SK-N-SH (cell line): Measurements from ENCODE around the gene CDC73. TPM values are rescaled to one million over a fixed set of nuclear protein-coding genes. Genes with fewer than 3 reads are reported as not detected.

Experiments used
- CTCF ChIA-PET: fragments of 300-600, 350-600 bp; formaldehyde crosslinking; extraction: SDS; loops from one replicate; lab custom pipeline; 2021; lab: Yijun Ruan, JAX
- POLR2A ChIA-PET: fragments of 350-600 bp; sonication (Branson Sonifier 250); formaldehyde crosslinking; extraction: SDS; loops from one replicate; lab custom pipeline; 2020; ENCODE audit warnings: antibody characterized with exemption, inconsistent platforms; lab: Yijun Ruan, JAX
- DNase-seq: peaks from one replicate; pipeline ENCODE4 v3.0.0; 2012
- H2AFZ ChIP-seq: fragments of 200-600 bp; sonication (generic); 2 replicates; pipeline ENCODE4 v1.8.1; 2016; ENCODE audit warnings: antibody characterized with exemption, mild to moderate bottlenecking, low read depth
- H3F3A ChIP-seq: fragments of 200-600 bp; sonication (generic); replicated peaks from 2 replicates; pipeline ENCODE3; 2016; ENCODE audit warnings: antibody characterized with exemption, mild to moderate bottlenecking; ENCODE audit not compliant: insufficient read depth
- H3K27ac ChIP-seq, 2 experiments: fragments of 200-500 bp in 1 of 2; fragments of 200-600 bp in 1 of 2; sonication (Bioruptor generic) in 1 of 2; sonication (generic), shearing (Covaris generic) in 1 of 2; 2 replicates each; pipeline versions ENCODE4 v1.5.1 to v1.6.1; 2014 to 2016; ENCODE audit warnings: low read depth in 2 of 2, inconsistent platforms in 1 of 2, low read length in 1 of 2, mild to moderate bottlenecking in 1 of 2, mixed read lengths in 1 of 2
- H3K27me3 ChIP-seq: fragments of 200-600 bp; sonication (generic), shearing (Covaris generic); 2 replicates; pipeline ENCODE4 v1.6.1; 2016; ENCODE audit warnings: mixed run types; ENCODE audit not compliant: insufficient read depth
- H3K36me3 ChIP-seq, 2 experiments: fragments of 200-500 bp in 1 of 2; fragments of 200-600 bp in 1 of 2; sonication (Bioruptor generic) in 1 of 2; sonication (generic) in 1 of 2; replicated peaks in 1 of 2; 2 replicates each; pipeline versions ENCODE3 to v1.5.1; 2014 to 2016; ENCODE audit warnings: low read length in 1 of 2, mild to moderate bottlenecking in 1 of 2; ENCODE audit not compliant: insufficient read depth in 2 of 2, control insufficient read depth in 1 of 2
- H3K4me1 ChIP-seq, 2 experiments: fragments of 200-500 bp in 1 of 2; fragments of 200-600 bp in 1 of 2; sonication (Bioruptor generic) in 1 of 2; sonication (generic), shearing (Covaris generic) in 1 of 2; 2 replicates each; pipeline versions ENCODE4 v1.5.1 to v1.6.1; 2014 to 2016; ENCODE audit warnings: low read depth in 1 of 2, low read length in 1 of 2, mixed run types in 1 of 2; ENCODE audit not compliant: insufficient read depth in 2 of 2, control insufficient read depth in 1 of 2
- H3K4me2 ChIP-seq: fragments of 200-600 bp; sonication (generic), shearing (Covaris generic); 2 replicates; pipeline ENCODE4 v1.6.1; 2017; ENCODE audit warnings: mixed run types
- H3K4me3 ChIP-seq, 2 experiments: fragments of 200-500 bp in 1 of 2; fragments of 200-600 bp in 1 of 2; sonication (Bioruptor generic) in 1 of 2; sonication (generic), shearing (Covaris generic) in 1 of 2; 2 replicates each; pipeline versions ENCODE4 v1.5.1 to v1.8.1; 2014 to 2016; ENCODE audit warnings: low read depth in 2 of 2, inconsistent platforms in 1 of 2, low read length in 1 of 2, mild to moderate bottlenecking in 1 of 2, mixed read lengths in 1 of 2, moderate library complexity in 1 of 2
- H3K79me2 ChIP-seq: fragments of 200-600 bp; sonication (generic); 2 replicates; pipeline ENCODE4 v1.8.1; 2017; ENCODE audit warnings: mild to moderate bottlenecking; ENCODE audit not compliant: insufficient read depth
- H3K9ac ChIP-seq: fragments of 200-600 bp; sonication (generic); 2 replicates; pipeline ENCODE4 v1.6.1; 2017; ENCODE audit warnings: mixed run types
- H3K9me2 ChIP-seq: fragments of 200-600 bp; sonication (generic); 2 replicates; pipeline ENCODE4 v1.6.1; 2017; ENCODE audit warnings: mixed run types
- H3K9me3 ChIP-seq: fragments of 200-600 bp; sonication (generic); 2 replicates; pipeline ENCODE4 v1.6.1; 2017; ENCODE audit warnings: mixed run types, mild to moderate bottlenecking, moderate library complexity
- H4K20me1 ChIP-seq: fragments of 200-600 bp; sonication (generic); 2 replicates; pipeline ENCODE4 v1.6.1; 2017; ENCODE audit warnings: mild to moderate bottlenecking, mixed run types; ENCODE audit not compliant: insufficient read depth
- CHD2 ChIP-seq: fragments of 150-350 bp; IDR thresholded peaks from 2 replicates; pipeline ENCODE4 v1.6.1; 2018; ENCODE audit warnings: low read length; ENCODE audit not compliant: partially characterized antibody
- NFIC ChIP-seq: IDR thresholded peaks from 2 replicates; pipeline ENCODE4 v1.4.0; 2012; ENCODE audit warnings: borderline replicate concordance
- NRF1 ChIP-seq: IDR thresholded peaks from 2 replicates; pipeline ENCODE4 v1.6.1; 2012; ENCODE audit warnings: low read depth, mild to moderate bottlenecking, low read length
- TEAD4 ChIP-seq: IDR thresholded peaks from 2 replicates; pipeline ENCODE4 v1.4.0; 2012; ENCODE audit warnings: mild to moderate bottlenecking, borderline replicate concordance; ENCODE audit not compliant: insufficient read depth
- YY1 ChIP-seq: IDR thresholded peaks from 2 replicates; pipeline ENCODE4 v1.4.0; 2012; ENCODE audit warnings: low read depth, mild to moderate bottlenecking
- WGBS: methylation state at CpG from one replicate; pipeline ENCODE4 v1.1.6; 2017; ENCODE audit warnings: low lambda C conversion rate; 5-methylcytosine and 5-hydroxymethylcytosine counted together
- polyA plus RNA-seq, 3 experiments: library from polyadenylated mRNA; depleted of rRNA; stranded (reverse); fragments of >200 nt; gene quantifications; 2 replicates each; pipeline ENCODE4 v1.2.3, GENCODE V29; 2012
- TF ChIP-seq, protein P1 (sequence below): fragments of 200-600 bp; sonication (generic); IDR thresholded peaks from 2 replicates; pipeline ENCODE4 v1.6.1; 2017; ENCODE audit warnings: antibody characterized with exemption, mild to moderate bottlenecking, moderate library complexity
- TF ChIP-seq, protein P2 (sequence below): IDR thresholded peaks from 2 replicates; pipeline ENCODE4 v1.4.0; 2012; ENCODE audit warnings: low read depth
- TF ChIP-seq, protein P3 (sequence below): IDR thresholded peaks from 2 replicates; pipeline ENCODE4 v1.6.1; 2012; ENCODE audit warnings: mild to moderate bottlenecking, low read depth, low read length, moderate library complexity
- TF ChIP-seq, protein P4 (sequence below): IDR thresholded peaks from 2 replicates; pipeline ENCODE4 v1.4.0; 2012; ENCODE audit warnings: low read depth, borderline replicate concordance

The CDC73 gene
- polyA plus RNA-seq, 1 of the 3 experiments (the other 2 are of a cell fraction): 13.4 TPM

DNA sequence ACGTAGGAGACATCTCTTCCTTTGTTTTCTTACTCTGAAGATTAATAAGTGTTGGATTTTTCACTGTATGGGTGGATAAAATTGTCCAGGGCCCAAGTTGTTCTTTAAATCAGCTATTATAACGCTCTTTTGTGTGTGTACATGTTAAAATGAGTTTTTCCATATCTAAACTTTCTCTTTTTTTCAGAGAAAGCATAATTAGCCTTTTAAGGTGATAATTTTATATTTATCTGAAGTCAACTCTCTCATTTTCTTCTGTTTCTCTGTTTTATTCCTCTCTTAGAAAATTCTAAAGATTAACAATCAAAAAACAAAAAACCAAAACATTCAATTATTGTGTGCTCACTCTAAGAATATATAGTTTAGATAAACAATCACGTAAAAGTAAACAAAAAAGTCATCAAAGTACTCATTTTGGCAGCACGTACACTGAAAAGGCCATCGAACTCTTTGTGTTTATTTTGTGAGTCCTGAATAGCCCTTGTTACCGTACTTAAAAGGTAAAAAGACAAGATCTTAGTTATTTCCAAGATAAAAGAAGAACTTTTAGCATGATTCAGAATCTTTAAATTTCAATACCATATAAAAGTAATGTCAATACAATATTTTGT is 7.2 kb upstream of the CDC73 start:
- no peaks in the 10 kb centered on the region for H3K79me2 ChIP-seq
- no peaks in the 10 kb centered on the region for H3K9me2 ChIP-seq
- TF ChIP-seq NFIC (no peak), TEAD4 (no peak), YY1 (no peak), NRF1 (no peak), CHD2 (no peak)
- TF ChIP-seq, protein P1, sequence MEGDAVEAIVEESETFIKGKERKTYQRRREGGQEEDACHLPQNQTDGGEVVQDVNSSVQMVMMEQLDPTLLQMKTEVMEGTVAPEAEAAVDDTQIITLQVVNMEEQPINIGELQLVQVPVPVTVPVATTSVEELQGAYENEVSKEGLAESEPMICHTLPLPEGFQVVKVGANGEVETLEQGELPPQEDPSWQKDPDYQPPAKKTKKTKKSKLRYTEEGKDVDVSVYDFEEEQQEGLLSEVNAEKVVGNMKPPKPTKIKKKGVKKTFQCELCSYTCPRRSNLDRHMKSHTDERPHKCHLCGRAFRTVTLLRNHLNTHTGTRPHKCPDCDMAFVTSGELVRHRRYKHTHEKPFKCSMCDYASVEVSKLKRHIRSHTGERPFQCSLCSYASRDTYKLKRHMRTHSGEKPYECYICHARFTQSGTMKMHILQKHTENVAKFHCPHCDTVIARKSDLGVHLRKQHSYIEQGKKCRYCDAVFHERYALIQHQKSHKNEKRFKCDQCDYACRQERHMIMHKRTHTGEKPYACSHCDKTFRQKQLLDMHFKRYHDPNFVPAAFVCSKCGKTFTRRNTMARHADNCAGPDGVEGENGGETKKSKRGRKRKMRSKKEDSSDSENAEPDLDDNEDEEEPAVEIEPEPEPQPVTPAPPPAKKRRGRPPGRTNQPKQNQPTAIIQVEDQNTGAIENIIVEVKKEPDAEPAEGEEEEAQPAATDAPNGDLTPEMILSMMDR: no peak
- TF ChIP-seq, protein P2, sequence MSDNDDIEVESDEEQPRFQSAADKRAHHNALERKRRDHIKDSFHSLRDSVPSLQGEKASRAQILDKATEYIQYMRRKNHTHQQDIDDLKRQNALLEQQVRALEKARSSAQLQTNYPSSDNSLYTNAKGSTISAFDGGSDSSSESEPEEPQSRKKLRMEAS: no peak
- TF ChIP-seq, protein P3, sequence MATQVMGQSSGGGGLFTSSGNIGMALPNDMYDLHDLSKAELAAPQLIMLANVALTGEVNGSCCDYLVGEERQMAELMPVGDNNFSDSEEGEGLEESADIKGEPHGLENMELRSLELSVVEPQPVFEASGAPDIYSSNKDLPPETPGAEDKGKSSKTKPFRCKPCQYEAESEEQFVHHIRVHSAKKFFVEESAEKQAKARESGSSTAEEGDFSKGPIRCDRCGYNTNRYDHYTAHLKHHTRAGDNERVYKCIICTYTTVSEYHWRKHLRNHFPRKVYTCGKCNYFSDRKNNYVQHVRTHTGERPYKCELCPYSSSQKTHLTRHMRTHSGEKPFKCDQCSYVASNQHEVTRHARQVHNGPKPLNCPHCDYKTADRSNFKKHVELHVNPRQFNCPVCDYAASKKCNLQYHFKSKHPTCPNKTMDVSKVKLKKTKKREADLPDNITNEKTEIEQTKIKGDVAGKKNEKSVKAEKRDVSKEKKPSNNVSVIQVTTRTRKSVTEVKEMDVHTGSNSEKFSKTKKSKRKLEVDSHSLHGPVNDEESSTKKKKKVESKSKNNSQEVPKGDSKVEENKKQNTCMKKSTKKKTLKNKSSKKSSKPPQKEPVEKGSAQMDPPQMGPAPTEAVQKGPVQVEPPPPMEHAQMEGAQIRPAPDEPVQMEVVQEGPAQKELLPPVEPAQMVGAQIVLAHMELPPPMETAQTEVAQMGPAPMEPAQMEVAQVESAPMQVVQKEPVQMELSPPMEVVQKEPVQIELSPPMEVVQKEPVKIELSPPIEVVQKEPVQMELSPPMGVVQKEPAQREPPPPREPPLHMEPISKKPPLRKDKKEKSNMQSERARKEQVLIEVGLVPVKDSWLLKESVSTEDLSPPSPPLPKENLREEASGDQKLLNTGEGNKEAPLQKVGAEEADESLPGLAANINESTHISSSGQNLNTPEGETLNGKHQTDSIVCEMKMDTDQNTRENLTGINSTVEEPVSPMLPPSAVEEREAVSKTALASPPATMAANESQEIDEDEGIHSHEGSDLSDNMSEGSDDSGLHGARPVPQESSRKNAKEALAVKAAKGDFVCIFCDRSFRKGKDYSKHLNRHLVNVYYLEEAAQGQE: no peak
- TF ChIP-seq, protein P4, sequence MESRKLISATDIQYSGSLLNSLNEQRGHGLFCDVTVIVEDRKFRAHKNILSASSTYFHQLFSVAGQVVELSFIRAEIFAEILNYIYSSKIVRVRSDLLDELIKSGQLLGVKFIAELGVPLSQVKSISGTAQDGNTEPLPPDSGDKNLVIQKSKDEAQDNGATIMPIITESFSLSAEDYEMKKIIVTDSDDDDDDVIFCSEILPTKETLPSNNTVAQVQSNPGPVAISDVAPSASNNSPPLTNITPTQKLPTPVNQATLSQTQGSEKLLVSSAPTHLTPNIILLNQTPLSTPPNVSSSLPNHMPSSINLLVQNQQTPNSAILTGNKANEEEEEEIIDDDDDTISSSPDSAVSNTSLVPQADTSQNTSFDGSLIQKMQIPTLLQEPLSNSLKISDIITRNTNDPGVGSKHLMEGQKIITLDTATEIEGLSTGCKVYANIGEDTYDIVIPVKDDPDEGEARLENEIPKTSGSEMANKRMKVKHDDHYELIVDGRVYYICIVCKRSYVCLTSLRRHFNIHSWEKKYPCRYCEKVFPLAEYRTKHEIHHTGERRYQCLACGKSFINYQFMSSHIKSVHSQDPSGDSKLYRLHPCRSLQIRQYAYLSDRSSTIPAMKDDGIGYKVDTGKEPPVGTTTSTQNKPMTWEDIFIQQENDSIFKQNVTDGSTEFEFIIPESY: no peak
- H3K27ac ChIP-seq: peak overlapping the region in 1 of 2 experiments; percentile 84; a peak in 2 of 4 replicates
- no peaks in the 10 kb centered on the region for H3K36me3 ChIP-seq
- ChIA-PET POLR2A (no interaction called here), CTCF (no interaction called here)
- no peak overlapping the region for H3K4me2 ChIP-seq
- WGBS: 82% methylated on average over 6 of the region's 6 CpGs
- no peaks in the 10 kb centered on the region for H4K20me1 ChIP-seq
- H2AFZ ChIP-seq: no peak overlapping the region
- peaks cover 5% of the 10 kb centered on the region for H3F3A ChIP-seq
- DNase-seq: no peak
- no peak overlapping the region for H3K9ac ChIP-seq
- H3K4me3 ChIP-seq: no peak overlapping the region
- no peaks in the 10 kb centered on the region for H3K27me3 ChIP-seq
- H3K9me3 ChIP-seq: no peaks in the 10 kb centered on the region
- peaks cover 2 to 15% of the 10 kb centered on the region in 2 experiments; a peak in 3 of 4 replicates for H3K4me1 ChIP-seq
